ENCODE results near the gene PITPNC1.

DNA sequence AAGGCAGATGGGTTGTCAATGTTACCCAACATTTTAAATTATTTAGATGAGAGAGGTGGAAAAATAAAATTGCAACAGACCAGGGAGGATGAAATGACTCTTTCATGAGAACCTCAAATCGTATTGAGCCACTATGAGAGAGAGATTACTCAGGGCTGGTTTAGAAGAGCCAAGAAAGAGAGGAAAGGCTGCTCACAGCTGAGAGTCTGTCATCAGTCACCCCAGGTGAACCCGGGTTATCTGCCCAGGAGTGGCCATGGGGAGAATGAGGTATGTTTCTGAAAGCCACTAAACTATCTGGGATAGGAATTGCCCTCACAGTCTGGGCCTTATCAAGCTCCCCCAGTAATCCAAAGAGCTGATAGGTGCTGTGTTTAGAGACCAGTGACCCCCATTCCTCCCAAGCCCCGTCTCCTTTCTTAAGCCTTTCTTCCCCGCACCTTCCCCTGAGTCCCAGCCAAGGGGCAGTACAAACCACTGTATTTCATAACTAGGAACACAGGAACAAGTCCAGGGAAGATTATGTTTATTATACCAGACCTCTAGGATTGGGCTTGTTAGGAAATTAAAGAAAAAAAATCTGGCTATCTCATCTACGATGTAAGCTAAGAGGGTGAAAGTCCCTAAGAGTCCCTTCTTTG lies 181.8 kb downstream of the PITPNC1 start:
- no peak for TF ChIP-seq EZH2 (IDR thresholded peaks at IDR 0.05; ENCODE audit: insufficient read depth, low read length)
- TF ChIP-seq CTCF (IDR thresholded peaks at IDR 0.05; ENCODE audit: insufficient read depth, low read depth, low read length), result no peak
